CD4-positive, alpha-beta T cell treated with Interferon gamma for 1 hour (primary cell): Measurements from ENCODE around the gene MS4A15.
"Not testable (repeated sequence)": the region's sequence is repeated elsewhere in the genome, so short reads cannot be mapped to it uniquely, and the experiment has no call there.

ENCODE experiments used
- DNase-seq: peaks from one replicate; pipeline ENCODE4 v3.0.0-alpha.2; 2020

The MS4A15 gene

GRCh38 chr11:60810151-60810550, 53.5 kb downstream of the MS4A15 start:
- DNase-seq = no peak

DNA sequence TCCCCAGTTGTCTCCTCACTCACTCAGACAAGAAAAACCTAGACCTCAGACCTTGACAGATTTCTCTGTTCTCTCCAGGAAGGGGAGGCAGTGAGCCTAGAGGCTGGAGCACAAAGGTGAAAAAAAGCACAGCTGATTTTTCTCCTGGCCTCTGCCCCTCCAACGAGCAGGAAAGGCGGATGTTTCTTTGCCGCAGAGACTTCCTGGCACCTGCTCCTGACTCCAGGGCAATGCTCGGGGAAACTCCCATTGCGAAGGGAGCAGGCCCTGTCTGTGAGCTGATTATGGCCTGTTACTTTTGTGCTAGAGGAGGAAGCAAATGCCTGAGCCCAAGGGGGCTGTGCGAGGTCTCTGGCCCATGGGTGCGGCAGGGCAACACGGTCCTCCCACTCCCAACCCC, 53.9 kb downstream of the MS4A15 start:
- DNase-seq = no peak

GRCh38 chr11:60813324-60813723, 56.7 kb downstream of the MS4A15 start:
- DNase-seq = no peak

DNA sequence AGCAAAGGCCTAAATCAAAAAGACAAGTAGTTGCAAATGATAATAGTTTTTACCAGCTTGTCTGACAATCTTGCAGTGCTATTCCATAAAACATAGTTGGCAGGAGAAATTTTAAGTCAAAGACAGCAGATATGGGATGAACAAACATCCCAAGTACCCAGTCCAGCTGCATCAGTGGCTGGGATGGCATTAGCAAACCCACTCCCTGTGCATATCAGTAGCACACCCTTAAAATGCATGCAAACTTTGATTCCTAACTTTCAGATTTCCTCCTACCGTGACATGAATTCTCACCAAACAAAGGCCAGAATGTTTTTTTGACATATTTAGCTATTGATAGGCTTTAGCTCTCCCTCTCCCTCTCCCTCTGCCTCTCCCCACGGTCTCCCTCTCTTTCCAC, 57.4 kb downstream of the MS4A15 start:
- DNase-seq = no peak

DNA sequence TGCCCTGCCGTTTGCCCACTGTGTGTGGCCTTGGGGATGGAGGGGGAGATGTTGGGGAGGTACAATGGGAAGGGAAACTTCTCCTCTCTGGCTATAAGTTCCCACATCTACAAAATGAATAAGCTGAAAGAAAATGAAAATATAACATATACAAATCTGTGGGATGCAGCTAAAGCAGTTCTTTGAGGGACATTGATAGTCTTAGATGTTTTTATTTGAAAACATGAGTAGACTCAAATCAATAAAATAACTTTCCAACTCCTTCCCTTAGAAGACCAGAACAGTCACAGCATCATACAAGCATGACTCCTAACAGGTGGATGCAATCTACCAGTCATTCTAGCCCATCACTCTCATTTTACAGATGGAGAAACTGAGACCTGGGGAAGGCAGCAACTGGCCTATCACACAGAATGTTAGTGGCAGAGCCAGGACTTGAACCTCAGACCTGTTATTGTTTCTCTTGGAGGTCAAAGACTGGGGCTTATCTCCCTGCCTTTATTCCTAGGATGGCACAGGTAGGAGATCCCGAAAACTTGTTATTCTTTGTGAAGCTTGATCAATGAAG, 60.0 kb downstream of the MS4A15 start:
- no peak for DNase-seq

DNA sequence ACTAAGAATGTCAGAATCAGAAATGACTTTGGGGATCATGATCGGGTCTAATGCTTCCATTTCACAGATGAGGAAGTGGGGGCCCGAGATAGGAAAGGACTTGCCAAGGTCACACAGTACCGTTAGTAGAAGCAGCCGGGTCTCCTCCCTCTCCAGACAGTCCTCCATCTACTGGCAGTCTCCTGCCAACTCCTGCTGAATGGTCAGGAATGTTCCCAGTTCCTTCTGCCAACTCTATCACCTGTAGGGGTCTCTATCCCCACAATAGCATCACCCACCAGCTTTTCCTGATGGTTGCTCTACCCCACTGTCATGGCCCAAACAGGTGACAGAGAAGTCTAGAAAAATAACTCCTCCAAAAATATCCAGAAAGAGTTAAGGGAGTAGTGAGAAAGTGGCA, 61.4 kb downstream of the MS4A15 start:
- DNase-seq = no peak

DNA sequence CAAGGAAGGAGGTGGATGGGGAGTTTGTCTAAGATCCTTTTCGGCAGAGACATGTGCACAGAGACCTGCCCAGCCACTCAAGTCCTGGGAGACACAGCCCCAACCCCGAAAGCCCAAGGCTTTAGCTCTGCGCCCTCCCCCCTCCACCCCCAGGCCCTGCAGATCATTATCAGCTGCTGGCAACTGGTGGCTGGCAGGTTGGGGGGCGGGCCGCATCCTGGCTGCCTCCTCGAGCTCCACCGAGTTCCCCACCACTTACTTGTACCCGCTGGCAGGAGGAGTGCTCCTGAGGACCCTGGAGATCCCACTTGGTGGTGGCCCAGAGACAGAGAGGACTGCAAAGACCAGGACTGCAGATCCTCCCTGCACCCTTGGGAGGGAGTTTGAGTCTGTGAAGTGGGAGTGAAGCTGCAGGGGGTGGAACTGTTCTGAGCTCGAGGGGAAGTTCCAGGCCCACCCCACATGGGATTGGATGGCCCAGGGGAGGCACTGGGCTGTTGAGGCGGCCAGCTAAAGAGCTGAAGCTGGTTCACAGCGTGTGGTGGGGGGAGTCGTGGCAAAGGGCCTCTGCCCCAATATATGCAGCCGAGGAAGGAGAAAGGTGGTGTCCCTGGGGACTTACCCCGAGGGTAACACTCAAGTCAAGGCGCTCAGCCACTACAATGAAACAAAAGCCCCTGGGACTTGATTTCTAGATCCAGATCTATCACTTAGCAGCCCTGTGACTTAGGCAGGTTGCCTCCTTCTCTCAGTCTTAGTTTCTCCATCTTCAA, 65.3 kb downstream of the MS4A15 start:
- no peak for DNase-seq

DNA sequence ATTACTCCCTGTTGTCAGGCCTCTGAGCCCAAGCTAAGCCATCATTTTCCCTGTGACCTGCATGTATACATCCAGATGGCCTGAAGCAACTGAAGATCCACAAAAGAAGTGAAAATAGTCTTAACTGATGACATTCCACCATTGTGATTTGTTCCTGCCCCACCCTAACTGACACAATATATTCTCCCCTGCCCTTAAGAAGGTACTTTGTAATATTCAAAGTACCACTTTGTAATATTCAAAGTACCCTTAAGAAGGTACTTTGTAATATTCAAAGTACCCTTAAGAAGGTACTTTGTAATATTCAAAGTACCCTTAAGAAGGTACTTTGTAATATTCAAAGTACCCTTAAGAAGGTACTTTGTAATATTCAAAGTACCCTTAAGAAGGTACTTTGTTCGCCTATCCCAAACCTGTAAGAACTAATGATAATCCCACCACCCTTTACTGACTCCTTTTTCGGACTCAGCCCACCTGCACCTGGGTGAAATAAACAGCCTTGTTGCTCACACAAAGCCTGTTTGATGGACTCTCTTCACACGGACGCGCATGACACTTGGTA, 67.2 kb downstream of the MS4A15 start:
- not testable (repeated sequence) for DNase-seq

GRCh38 chr11:60825118-60825517, 68.5 kb downstream of the MS4A15 start:
- no peak for DNase-seq

GRCh38 chr11:60825790-60826189, 69.1 kb downstream of the MS4A15 start:
- no peak for DNase-seq
